ENCODE measurements around the gene EMP2. TPM values are rescaled to one million over a fixed set of nuclear protein-coding genes. Genes with fewer than 3 reads are reported as not detected.

The EMP2 gene
- total RNA-seq, 5 donors from 2014 or later (not counting 1 experiment from before 2014, with no cell fraction given): 0.30 to 0.98 (median 0.61) TPM; not detected in 2

DNA sequence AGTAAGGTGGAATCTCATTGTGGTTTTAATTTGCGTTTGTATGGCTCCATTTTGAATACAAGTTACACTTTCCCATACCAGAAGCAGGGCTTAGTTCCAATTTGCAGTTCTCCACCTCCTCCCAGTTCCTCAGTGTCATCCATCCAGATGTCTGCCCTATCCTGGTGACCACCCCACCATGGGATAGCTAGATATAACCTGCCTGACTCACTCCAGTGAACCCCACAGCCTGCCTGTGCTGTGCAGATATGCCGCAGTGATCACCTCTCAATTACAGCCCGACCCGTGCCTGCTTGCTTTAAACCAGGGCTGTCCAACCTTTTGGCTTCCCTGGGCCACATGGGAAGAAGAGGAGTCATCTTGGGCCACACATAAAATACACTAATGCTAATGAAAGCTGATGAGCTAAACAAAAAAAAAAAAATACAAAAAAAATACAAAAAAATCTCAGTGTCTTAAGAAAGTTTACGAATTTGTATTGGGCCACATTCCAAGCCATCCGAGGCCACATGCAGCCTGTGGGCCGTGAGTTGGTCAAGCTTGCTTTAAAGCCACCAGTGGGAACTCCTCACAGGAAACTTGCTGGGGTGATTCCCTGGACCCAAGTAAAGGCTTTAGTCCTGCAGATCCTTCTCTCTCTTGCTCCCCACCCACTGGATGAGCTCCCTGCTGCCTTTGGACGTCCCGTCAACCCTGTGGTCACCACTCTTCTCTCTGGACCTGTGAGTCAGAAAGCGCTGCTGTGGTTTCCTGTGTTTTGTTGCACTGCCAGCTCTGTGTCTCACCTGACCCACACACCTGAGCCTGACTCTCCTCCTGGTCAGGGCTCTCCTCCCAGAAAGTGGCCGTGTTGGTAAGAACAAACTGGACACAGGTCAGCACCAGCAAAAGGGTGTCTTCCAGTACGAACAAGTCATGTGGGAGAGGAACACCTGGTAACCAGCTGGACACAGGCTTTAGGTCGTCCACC lies 83.0 kb downstream of the EMP2 start:
- DNase-seq: no peak

DNA sequence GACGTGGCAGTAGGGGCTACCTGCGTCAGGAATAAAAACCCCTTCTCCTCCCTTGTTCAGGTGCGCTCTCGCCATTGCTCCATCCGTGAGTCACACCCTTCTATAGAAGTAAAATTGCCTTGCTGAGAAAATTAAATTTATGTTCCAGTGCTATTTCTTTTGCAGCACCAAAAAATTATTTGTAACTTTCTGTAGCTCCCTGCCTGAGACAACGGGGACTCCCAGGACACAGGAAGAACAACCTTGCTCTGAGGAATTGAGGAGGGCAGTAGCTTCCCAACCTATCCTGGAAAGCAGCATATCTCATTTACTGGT lies 85.4 kb downstream of the EMP2 start:
- no peak for DNase-seq
- 83% methylated on average over 1 of the region's 6 CpGs for WGBS (ENCODE audit: insufficient coverage)
- H3K9me3 Mint-ChIP-seq: peaks cover 10 to 20% (median 17%) of the 10 kb centered on the region in 3 donors
- ChIA-PET POLR2A (no interaction called here), CTCF (no interaction called here)
- H3K27me3 Mint-ChIP-seq: no peaks in the 10 kb centered on the region
- H3K36me3 Mint-ChIP-seq: no peaks in the 10 kb centered on the region
- H3K36me3 ChIP-seq (ENCODE audit: control insufficient read depth in 2 of 2, extremely low read depth in 1 of 2, insufficient read depth in 1 of 2, low read length in 1 of 2): no peaks in the 10 kb centered on the region
- no peaks in the 10 kb centered on the region for H3K4me1 ChIP-seq (ENCODE audit: control insufficient read depth in 1 of 2, extremely low read depth in 1 of 2, insufficient read depth in 2 of 2, low read length in 2 of 2)
- no peak overlapping the region for H3K27ac Mint-ChIP-seq
- no peak for ATAC-seq (replicated peaks in 1 of 4)
- H3K9me3 ChIP-seq: no peaks in the 10 kb centered on the region
- no peak overlapping the region for H3K4me3 ChIP-seq (ENCODE audit: control insufficient read depth in 1 of 2, extremely low read depth in 1 of 2, low read length in 1 of 2)
- no peak overlapping the region for H3K4me3 Mint-ChIP-seq
- no peak overlapping the region for H3K27ac ChIP-seq (ENCODE audit: low read length)
- H3K4me1 Mint-ChIP-seq: no peaks in the 10 kb centered on the region
- peaks cover 0 to 3% of the 10 kb centered on the region in 2 experiments for H3K27me3 ChIP-seq (replicated peaks in 1 of 2; ENCODE audit: control insufficient read depth in 2 of 2, extremely low read depth in 1 of 2, insufficient read depth in 2 of 2, low read length in 1 of 2)

More for the DNA sequence above, 83.0 kb downstream of the EMP2 start:
- H3K4me1 Mint-ChIP-seq: peaks cover 0 to 7% (median 2%) of the 10 kb centered on the region in 3 donors
- H3K36me3 Mint-ChIP-seq: no peaks in the 10 kb centered on the region
- Histone ChIP-seq H3K27me3 (replicated peaks in 1 of 2; ENCODE audit: control insufficient read depth in 2 of 2, extremely low read depth in 1 of 2, insufficient read depth in 2 of 2, low read length in 1 of 2) (peaks cover 0 to 3% of the 10 kb centered on the region in 2 experiments), H3K4me3 (ENCODE audit: control insufficient read depth in 1 of 2, extremely low read depth in 1 of 2, low read length in 1 of 2) (no peak overlapping the region), H3K9me3 (no peaks in the 10 kb centered on the region), H3K36me3 (ENCODE audit: control insufficient read depth in 2 of 2, extremely low read depth in 1 of 2, insufficient read depth in 1 of 2, low read length in 1 of 2) (no peaks in the 10 kb centered on the region), H3K27ac (ENCODE audit: low read length) (no peak overlapping the region), H3K4me1 (ENCODE audit: control insufficient read depth in 1 of 2, extremely low read depth in 1 of 2, insufficient read depth in 2 of 2, low read length in 2 of 2) (no peaks in the 10 kb centered on the region)
- H3K9me3 Mint-ChIP-seq: peaks cover 10 to 20% (median 17%) of the 10 kb centered on the region in 3 donors
- ATAC-seq (replicated peaks in 1 of 4): no peak
- no peak overlapping the region for H3K27ac Mint-ChIP-seq
- no peaks in the 10 kb centered on the region for H3K27me3 Mint-ChIP-seq
- WGBS (ENCODE audit: insufficient coverage): 76% methylated on average over 8 of the region's 13 CpGs
- POLR2A ChIA-PET: interaction anchor here in 1 of 2 donors (0.5 kb wide), 1 partner anchor 1602 kb away, joined by 7 read pairs; no protein-coding TSS in a partner anchor
- H3K4me3 Mint-ChIP-seq: no peak overlapping the region
- CTCF ChIA-PET: interaction anchor here in 1 of 2 donors (0.6 kb wide), 1 partner anchor 236 kb away, joined by 3 read pairs; no protein-coding TSS in a partner anchor

DNA sequence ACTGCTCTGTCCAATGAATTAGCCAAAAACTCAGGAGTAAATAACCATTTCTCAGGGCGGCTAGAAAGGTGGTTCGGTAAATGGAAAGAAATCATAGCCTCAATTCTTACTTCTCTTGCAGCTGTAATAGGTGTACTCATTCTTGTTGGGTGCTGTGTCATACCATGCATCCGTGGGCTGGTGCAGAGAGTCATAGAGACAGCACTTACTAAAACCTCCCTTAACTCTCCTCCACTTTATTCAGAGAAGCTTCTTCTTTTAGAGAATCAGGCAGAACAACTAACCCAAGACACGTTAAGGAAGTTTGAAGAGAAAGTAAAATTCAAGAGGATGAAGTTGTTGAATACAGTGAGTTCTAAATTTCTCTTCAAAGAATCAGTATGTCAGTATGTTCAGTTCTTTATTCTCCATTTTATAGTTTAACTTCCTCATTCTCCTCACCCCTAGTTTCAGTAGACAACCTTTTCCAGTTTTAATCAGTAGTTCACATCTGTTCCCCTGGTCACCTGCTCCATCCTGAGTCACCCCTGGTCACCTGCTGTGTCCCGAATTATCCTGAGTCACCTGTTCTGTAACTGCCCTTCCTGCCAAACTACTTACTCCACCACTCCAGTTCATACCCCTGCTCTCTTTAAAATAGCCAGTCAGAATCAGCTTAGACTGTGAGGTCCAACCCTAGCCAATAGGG lies 85.9 kb downstream of the EMP2 start:
- DNase-seq (no peak), ATAC-seq (replicated peaks in 1 of 4) (no peak)
- H3K27me3 Mint-ChIP-seq: no peaks in the 10 kb centered on the region
- no peaks in the 10 kb centered on the region for H3K4me1 Mint-ChIP-seq
- peaks cover 10 to 20% (median 17%) of the 10 kb centered on the region in 3 donors for H3K9me3 Mint-ChIP-seq
- ChIA-PET CTCF (interaction anchor here in 1 of 2 donors (1.0 kb wide), 1 partner anchor 10 kb away, joined by 3 read pairs; no protein-coding TSS in a partner anchor), POLR2A (no interaction called here)
- Histone ChIP-seq H3K27me3 (replicated peaks in 1 of 2; ENCODE audit: control insufficient read depth in 2 of 2, extremely low read depth in 1 of 2, insufficient read depth in 2 of 2, low read length in 1 of 2) (peaks cover 0 to 3% of the 10 kb centered on the region in 2 experiments), H3K4me3 (ENCODE audit: control insufficient read depth in 1 of 2, extremely low read depth in 1 of 2, low read length in 1 of 2) (no peak overlapping the region), H3K27ac (ENCODE audit: low read length) (no peak overlapping the region), H3K9me3 (no peaks in the 10 kb centered on the region), H3K4me1 (ENCODE audit: control insufficient read depth in 1 of 2, extremely low read depth in 1 of 2, insufficient read depth in 2 of 2, low read length in 2 of 2) (no peaks in the 10 kb centered on the region), H3K36me3 (ENCODE audit: control insufficient read depth in 2 of 2, extremely low read depth in 1 of 2, insufficient read depth in 1 of 2, low read length in 1 of 2) (no peaks in the 10 kb centered on the region)
- 83% methylated on average over 1 of the region's 5 CpGs for whole genome bisulfite sequencing (ENCODE audit: insufficient coverage)
- no peak overlapping the region for H3K4me3 Mint-ChIP-seq
- H3K27ac Mint-ChIP-seq: no peak overlapping the region
- no peaks in the 10 kb centered on the region for H3K36me3 Mint-ChIP-seq

DNA sequence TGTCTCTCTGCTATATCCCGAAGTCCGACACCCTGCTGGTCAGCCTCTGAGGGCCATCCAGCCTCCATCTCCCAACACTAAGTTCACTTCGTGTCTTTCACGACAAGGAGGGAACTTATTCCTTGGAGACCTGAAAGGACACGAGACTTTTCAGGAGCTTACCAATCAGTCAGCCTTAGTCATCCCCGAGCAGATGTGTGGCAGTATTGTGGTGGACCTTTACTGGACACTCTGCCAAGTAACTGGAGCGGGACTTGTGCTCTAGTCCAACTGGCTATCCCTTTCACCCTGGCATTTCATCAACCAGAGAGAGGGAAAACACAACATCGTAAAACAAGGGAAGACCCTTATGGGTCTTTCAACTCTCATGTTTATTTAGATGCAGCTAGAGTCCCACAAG lies 87.1 kb downstream of the EMP2 start:
- Mint-ChIP-seq H3K4me3 (no peak overlapping the region), H3K27me3 (no peaks in the 10 kb centered on the region), H3K4me1 (no peaks in the 10 kb centered on the region), H3K27ac (no peak overlapping the region), H3K36me3 (no peaks in the 10 kb centered on the region), H3K9me3 (peaks cover 10 to 20% (median 17%) of the 10 kb centered on the region in 3 donors)
- Histone ChIP-seq H3K36me3 (ENCODE audit: control insufficient read depth in 2 of 2, extremely low read depth in 1 of 2, insufficient read depth in 1 of 2, low read length in 1 of 2) (no peaks in the 10 kb centered on the region), H3K9me3 (no peaks in the 10 kb centered on the region), H3K27ac (ENCODE audit: low read length) (no peak overlapping the region), H3K4me3 (ENCODE audit: control insufficient read depth in 1 of 2, extremely low read depth in 1 of 2, low read length in 1 of 2) (no peak overlapping the region), H3K27me3 (replicated peaks in 1 of 2; ENCODE audit: control insufficient read depth in 2 of 2, extremely low read depth in 1 of 2, insufficient read depth in 2 of 2, low read length in 1 of 2) (peaks cover 0 to 3% of the 10 kb centered on the region in 2 experiments), H3K4me1 (ENCODE audit: control insufficient read depth in 1 of 2, extremely low read depth in 1 of 2, insufficient read depth in 2 of 2, low read length in 2 of 2) (no peaks in the 10 kb centered on the region)
- WGBS (ENCODE audit: insufficient coverage): 87% methylated on average over 3 of the region's 8 CpGs
- CTCF ChIA-PET: interaction anchor here in 1 of 2 donors (1.0 kb wide), 1 partner anchor 11 kb away, joined by 3 read pairs; no protein-coding TSS in a partner anchor
- ATAC-seq (replicated peaks in 1 of 4): no peak
- POLR2A ChIA-PET: no interaction called here
- no peak for DNase-seq

DNA sequence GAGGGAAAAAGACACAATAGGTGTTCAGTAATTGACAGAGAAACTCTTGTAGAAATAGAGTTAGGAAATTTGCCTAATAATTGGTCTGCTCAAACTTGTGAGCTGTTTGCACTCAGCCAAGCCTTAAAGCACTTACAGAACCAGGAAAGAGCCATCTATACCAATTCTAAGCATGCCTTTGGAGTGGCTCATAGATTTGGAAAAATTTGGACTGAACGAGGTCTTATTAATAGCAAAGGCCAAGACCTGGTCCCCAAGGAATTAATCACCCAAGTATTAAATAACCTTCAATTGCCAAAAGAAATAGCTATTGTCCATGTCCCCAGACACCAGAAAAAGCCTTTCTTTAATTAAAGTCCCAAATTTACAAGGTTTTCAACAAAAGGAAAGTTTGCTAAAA lies 90.3 kb downstream of the EMP2 start:
- Histone ChIP-seq H3K27ac (ENCODE audit: low read length) (no peak overlapping the region), H3K4me3 (ENCODE audit: control insufficient read depth in 1 of 2, extremely low read depth in 1 of 2, low read length in 1 of 2) (no peak overlapping the region), H3K27me3 (replicated peaks in 1 of 2; ENCODE audit: control insufficient read depth in 2 of 2, extremely low read depth in 1 of 2, insufficient read depth in 2 of 2, low read length in 1 of 2) (no peaks in the 10 kb centered on the region), H3K4me1 (ENCODE audit: control insufficient read depth in 1 of 2, extremely low read depth in 1 of 2, insufficient read depth in 2 of 2, low read length in 2 of 2) (no peaks in the 10 kb centered on the region), H3K36me3 (ENCODE audit: control insufficient read depth in 2 of 2, extremely low read depth in 1 of 2, insufficient read depth in 1 of 2, low read length in 1 of 2) (peaks cover 0 to 2% of the 10 kb centered on the region in 2 donors), H3K9me3 (no peaks in the 10 kb centered on the region)
- H3K27me3 Mint-ChIP-seq: no peaks in the 10 kb centered on the region
- DNase-seq (no peak), ATAC-seq (replicated peaks in 1 of 4) (no peak)
- CTCF ChIA-PET: no interaction called here
- WGBS (ENCODE audit: insufficient coverage): no CpG with 5 or more reads among the region's 1 CpG
- no peak overlapping the region for H3K4me3 Mint-ChIP-seq
- peaks cover 4% of the 10 kb centered on the region for H3K36me3 Mint-ChIP-seq
- H3K4me1 Mint-ChIP-seq: no peaks in the 10 kb centered on the region
- no peak overlapping the region for H3K27ac Mint-ChIP-seq
- peaks cover 11 to 32% (median 22%) of the 10 kb centered on the region in 3 donors for H3K9me3 Mint-ChIP-seq
- POLR2A ChIA-PET: interaction anchor here in 1 of 2 donors (0.6 kb wide), 1 partner anchor 17 kb away, joined by 9 read pairs; no protein-coding TSS in a partner anchor

DNA sequence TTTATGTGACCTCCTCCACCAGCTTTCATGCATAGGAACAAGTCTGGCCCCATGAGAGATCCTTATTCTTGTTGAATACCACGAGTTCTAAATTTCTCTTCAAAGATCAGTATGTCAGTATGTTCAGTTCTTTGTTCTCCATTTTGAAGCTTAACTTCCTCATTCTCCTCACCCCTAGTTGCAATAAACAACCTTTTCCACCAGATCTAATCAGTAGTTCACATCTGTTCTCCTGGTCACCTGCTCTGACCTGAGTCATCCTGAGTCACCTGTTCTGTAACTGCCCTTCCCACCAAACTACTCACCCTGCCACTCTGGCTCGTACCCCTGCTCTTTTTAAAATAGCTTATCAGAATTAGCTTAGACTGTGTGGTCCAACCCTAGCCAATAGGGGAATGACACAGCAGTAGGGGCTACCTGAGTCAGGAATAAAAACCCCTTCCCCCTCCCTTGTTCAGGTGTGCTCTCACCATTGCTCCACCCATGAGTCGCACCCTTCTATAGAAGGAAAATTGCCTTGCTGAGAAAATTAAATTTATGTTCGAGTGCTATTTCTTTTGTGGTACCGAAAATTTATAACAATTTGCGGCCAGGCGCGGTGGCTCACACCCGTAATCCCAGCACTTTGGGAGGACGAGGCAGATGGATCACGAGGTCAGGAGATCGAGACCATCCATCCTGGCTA lies 94.6 kb downstream of the EMP2 start:
- no peaks in the 10 kb centered on the region for H3K4me1 ChIP-seq (ENCODE audit: control insufficient read depth in 1 of 2, extremely low read depth in 1 of 2, insufficient read depth in 2 of 2, low read length in 2 of 2)
- peaks cover 2% of the 10 kb centered on the region for H3K9me3 ChIP-seq
- DNase-seq (no peak), ATAC-seq (replicated peaks in 1 of 4) (no peak)
- peaks cover 29% of the 10 kb centered on the region for H3K36me3 Mint-ChIP-seq
- no peak overlapping the region for H3K27ac Mint-ChIP-seq
- no peak overlapping the region for H3K4me3 ChIP-seq (ENCODE audit: control insufficient read depth in 1 of 2, extremely low read depth in 1 of 2, low read length in 1 of 2)
- no peaks in the 10 kb centered on the region for H3K27me3 Mint-ChIP-seq
- H3K27me3 ChIP-seq (replicated peaks in 1 of 2; ENCODE audit: control insufficient read depth in 2 of 2, extremely low read depth in 1 of 2, insufficient read depth in 2 of 2, low read length in 1 of 2): no peaks in the 10 kb centered on the region
- H3K27ac ChIP-seq (ENCODE audit: low read length): no peak overlapping the region
- peaks cover 6 to 13% of the 10 kb centered on the region in 2 donors for H3K36me3 ChIP-seq (ENCODE audit: control insufficient read depth in 2 of 2, extremely low read depth in 1 of 2, insufficient read depth in 1 of 2, low read length in 1 of 2)
- H3K4me1 Mint-ChIP-seq: no peaks in the 10 kb centered on the region
- WGBS (ENCODE audit: insufficient coverage): 84% methylated on average over 4 of the region's 12 CpGs
- CTCF ChIA-PET: no interaction called here
- H3K9me3 Mint-ChIP-seq: peaks cover 6 to 38% (median 25%) of the 10 kb centered on the region in 3 donors
- no peak overlapping the region for H3K4me3 Mint-ChIP-seq
- POLR2A ChIA-PET: no interaction called here
